Lung (tissue), 12 donors: ENCODE measurements around the gene PLEKHA4. TPM values are rescaled to one million over a fixed set of nuclear protein-coding genes. Genes with fewer than 3 reads are reported as not detected.
A peak's percentile ranks its signal among the peaks of the same experiment; 100 is the strongest.

ENCODE experiments used
- ATAC-seq: fragments of 200-7000 bp; cut with Tn5 transposase; one replicate; pipeline ENCODE4 v1.9.1; 2020; ENCODE audit warnings: moderate number of reproducible peaks; ENCODE audit not compliant: insufficient read depth, low FRiP score
- DNase-seq, 3 donors: peaks; one replicate each; pipeline ENCODE4 v3.0.0-alpha.2; 2013 to 2017
- H3K27ac ChIP-seq, 2 donors: one replicate each; pipeline ENCODE4 v1.5.1; 2013; ENCODE audit warnings: mild to moderate bottlenecking in 2 of 2, moderate library complexity in 2 of 2, control low read depth in 1 of 2, inconsistent platforms in 1 of 2, low read depth in 1 of 2, low read length in 1 of 2
- H3K27me3 ChIP-seq, 3 donors: one replicate each; pipeline ENCODE4 v1.5.1; 2013; ENCODE audit warnings: low read length in 2 of 3; ENCODE audit not compliant: control insufficient read depth in 3 of 3, insufficient read depth in 3 of 3
- H3K36me3 ChIP-seq, 4 donors: one replicate each; pipeline ENCODE4 v1.5.1; 2013; ENCODE audit warnings: low read length in 4 of 4, mild to moderate bottlenecking in 1 of 4, moderate library complexity in 1 of 4; ENCODE audit not compliant: control insufficient read depth in 4 of 4, insufficient read depth in 4 of 4
- H3K4me1 ChIP-seq, 5 donors: one replicate each; pipeline ENCODE4 v1.5.1; 2013; ENCODE audit warnings: low read length in 5 of 5, mild to moderate bottlenecking in 2 of 5, moderate library complexity in 1 of 5; ENCODE audit not compliant: control insufficient read depth in 5 of 5, insufficient read depth in 5 of 5
- H3K4me3 ChIP-seq: one replicate; pipeline ENCODE4 v1.5.1; 2013; ENCODE audit warnings: mild to moderate bottlenecking, control low read depth, moderate library complexity
- H3K9ac ChIP-seq, 2 donors: one replicate each; pipeline ENCODE4 v1.5.1; 2013; ENCODE audit warnings: low read length in 2 of 2, control low read depth in 1 of 2; ENCODE audit not compliant: insufficient read depth in 1 of 2
- H3K9me3 ChIP-seq, 4 donors: one replicate each; pipeline ENCODE4 v1.5.1; 2013; ENCODE audit warnings: low read length in 3 of 4, mild to moderate bottlenecking in 1 of 4, moderate library complexity in 1 of 4; ENCODE audit not compliant: control insufficient read depth in 4 of 4, insufficient read depth in 3 of 4
- CTCF ChIP-seq: IDR thresholded peaks from 2 replicates; pipeline ENCODE4 v1.5.1; 2012; ENCODE audit warnings: mild to moderate bottlenecking; ENCODE audit errors: control extremely low read depth, extremely low read depth
- WGBS, 2 donors: extraction: QIAGEN DNeasy Blood & Tissue Kit; methylation state at CpG; one replicate each; pipeline ENCODE4 v1.1.7; 2013; 5-methylcytosine and 5-hydroxymethylcytosine counted together
- polyA plus RNA-seq, 2 donors: library from polyadenylated mRNA; stranded (reverse); fragments of 200-250 nt; gene quantifications; one replicate each; pipeline ENCODE4 v1.2.1, GENCODE V29; 2013
- total RNA-seq, 2 donors: library from RNA; depleted of rRNA in 1 of 2; stranded (reverse); fragments of >200 nt in 1 of 2; gene quantifications; one replicate each; pipeline ENCODE4 v1.2.1, GENCODE V29; 2014 to 2021
- donor health status: control.
- donor health status: control.
- donor health status: Bipolar disorder and iron deficiency.
- donor health status: healthy.
- donor health status: DM: yes; HTN: yes; CAD: no.

Gene PLEKHA4
- total and polyA plus RNA-seq, 4 donors: 8.4 to 57.7 (median 20.7) TPM

DNA sequence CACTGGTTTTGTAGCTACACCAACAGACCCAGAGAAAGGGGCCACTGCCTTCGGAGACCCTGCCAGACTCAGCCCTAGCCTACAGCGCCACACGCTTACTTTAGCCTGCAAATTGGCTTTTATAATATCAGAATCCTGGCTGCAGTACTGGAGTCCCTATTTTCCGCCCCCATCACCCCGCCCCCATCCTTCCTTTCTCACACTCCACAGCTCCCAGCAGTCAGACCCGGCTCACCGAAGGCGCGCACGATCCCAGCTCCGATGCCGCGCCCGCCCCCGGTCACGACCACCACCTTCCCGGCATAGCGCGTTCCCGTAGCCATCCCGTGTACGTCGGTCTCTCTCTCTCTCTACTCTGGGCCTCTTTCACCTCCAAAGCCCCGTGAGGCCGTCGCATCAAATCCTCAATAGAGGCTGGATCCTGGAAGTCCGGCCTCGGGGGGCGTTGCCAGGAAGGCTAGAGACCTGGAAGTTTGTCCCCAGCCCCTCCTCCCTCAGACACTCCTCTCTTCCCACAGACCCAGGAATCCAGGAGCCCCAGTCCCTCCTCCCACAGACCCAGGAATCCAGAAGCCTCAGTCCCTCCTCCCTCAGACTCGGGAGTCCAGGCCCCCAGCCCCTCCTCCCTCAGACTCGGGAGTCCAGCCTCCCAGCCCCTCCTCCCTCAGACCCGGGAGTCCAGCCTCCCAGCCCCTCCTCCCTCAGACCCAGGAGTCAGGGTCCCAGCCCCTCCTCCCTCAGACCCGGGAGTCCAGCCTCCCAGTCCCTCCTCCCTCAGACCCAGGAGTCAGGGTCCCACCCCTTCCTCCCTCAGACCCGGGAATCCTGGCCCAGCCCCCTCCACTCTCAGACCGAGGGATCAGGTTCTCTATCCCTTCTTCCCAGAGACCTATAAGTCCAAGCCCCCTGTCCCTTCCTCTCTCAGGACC is 32.1 kb downstream of the PLEKHA4 start, which contains the start of gene HSD17B14:
Gene HSD17B14, minus strand, starts transcription at position 403 of the 929 bp plus-strand sequence. Its CDS starts 80 bp downstream, at position 323.
- peaks cover 0 to 18% (median 0%) of the 10 kb centered on the region in 5 donors for H3K4me1 ChIP-seq
- peak within 1 kb of the TSS; percentile 46 for H3K4me3 ChIP-seq
- peak in 2 of 3 donors; percentile 50 to 77 for DNase-seq
- peak within 1 kb of the TSS; percentile 45 to 80 for H3K27ac ChIP-seq
- WGBS, 2 donors: 3% methylated on average over 34 to 35 of the region's 35 CpGs
- no peaks in the 10 kb centered on the region for H3K9me3 ChIP-seq
- no peak for TF ChIP-seq CTCF
- ATAC-seq: no peak
- peaks cover 0 to 11% (median 0%) of the 10 kb centered on the region in 4 donors for H3K36me3 ChIP-seq
- H3K9ac ChIP-seq: peak within 1 kb of the TSS in 1 of 2 donors; percentile 74
- H3K27me3 ChIP-seq: no peaks in the 10 kb centered on the region

DNA sequence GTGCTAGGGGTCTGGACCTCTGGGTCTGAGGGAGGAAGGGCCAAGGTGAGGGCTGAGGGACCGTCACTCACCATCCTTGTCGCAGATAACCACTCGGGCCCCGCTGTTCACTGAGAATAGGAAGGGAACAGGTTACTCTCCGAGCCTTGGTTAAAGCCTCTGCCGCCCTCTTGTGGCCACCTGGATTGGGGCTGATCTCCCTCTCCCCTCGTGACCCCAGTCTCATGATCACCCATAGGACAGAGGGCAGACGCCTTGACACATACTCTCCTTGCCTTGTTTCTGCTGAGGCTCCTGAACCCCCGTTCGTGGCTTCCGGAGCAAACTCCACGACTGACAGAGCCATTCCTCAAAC is 32.7 kb downstream of the PLEKHA4 start:
- H3K27me3 ChIP-seq: no peaks in the 10 kb centered on the region
- H3K36me3 ChIP-seq: peaks cover 0 to 11% (median 0%) of the 10 kb centered on the region in 4 donors
- DNase-seq (peak; percentile 80 to 88 (median 87)), ATAC-seq (peak; percentile 83)
- H3K4me3 ChIP-seq: peak overlapping the region; percentile 46
- peak; percentile 94 for TF ChIP-seq CTCF
- H3K9ac ChIP-seq: peak overlapping the region in 1 of 2 donors; percentile 74
- H3K27ac ChIP-seq: peak overlapping the region; percentile 45 to 80
- WGBS, 2 donors: 1% methylated on average over 12 of the region's 12 CpGs
- peaks cover 0 to 18% (median 0%) of the 10 kb centered on the region in 5 donors for H3K4me1 ChIP-seq
- H3K9me3 ChIP-seq: no peaks in the 10 kb centered on the region

DNA sequence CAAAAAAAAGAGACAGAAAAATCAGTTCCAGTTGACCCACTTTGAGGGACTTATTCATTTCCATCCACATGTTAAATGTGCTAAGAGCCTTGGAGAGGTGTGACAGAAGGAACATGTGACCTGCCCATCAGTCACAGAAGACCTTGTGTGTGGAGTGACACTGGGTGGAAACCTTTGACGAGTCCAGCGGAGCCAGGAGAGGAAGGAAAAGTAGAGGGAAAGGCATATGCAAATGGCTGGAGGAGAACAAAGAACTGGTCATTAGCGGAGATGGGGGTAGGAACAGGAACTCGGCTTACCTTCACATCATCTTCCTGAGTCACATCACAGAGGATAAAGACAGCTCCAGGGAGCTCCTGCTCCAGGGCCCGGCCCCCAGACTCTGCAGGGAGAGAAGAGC is 34.4 kb downstream of the PLEKHA4 start:
- ATAC-seq (no peak), DNase-seq (no peak)
- H3K27ac ChIP-seq: no peak overlapping the region
- H3K9ac ChIP-seq: no peak overlapping the region
- no peaks in the 10 kb centered on the region for H3K9me3 ChIP-seq
- 83 to 84% methylated on average over 5 of the region's 5 CpGs for WGBS, 2 donors
- peaks cover 0 to 18% (median 0%) of the 10 kb centered on the region in 5 donors for H3K4me1 ChIP-seq
- no peak for TF ChIP-seq CTCF
- H3K4me3 ChIP-seq: no peak overlapping the region
- peaks cover 0 to 11% (median 0%) of the 10 kb centered on the region in 4 donors for H3K36me3 ChIP-seq
- H3K27me3 ChIP-seq: no peaks in the 10 kb centered on the region
